SIG-M5 treated with dmso at 0.1 percent for 504 hours (cell line): ENCODE data around the gene SMIM23.
"Not testable (repeated sequence)": the region's sequence is repeated elsewhere in the genome, so short reads cannot be mapped to it uniquely, and the experiment has no call there.

ENCODE experiments used
- DNase-seq: peaks from one replicate; lab custom pipeline; 2025; ENCODE audit not compliant: unreplicated experiment; lab: John Stamatoyannopoulos, UW

The SMIM23 gene

DNA sequence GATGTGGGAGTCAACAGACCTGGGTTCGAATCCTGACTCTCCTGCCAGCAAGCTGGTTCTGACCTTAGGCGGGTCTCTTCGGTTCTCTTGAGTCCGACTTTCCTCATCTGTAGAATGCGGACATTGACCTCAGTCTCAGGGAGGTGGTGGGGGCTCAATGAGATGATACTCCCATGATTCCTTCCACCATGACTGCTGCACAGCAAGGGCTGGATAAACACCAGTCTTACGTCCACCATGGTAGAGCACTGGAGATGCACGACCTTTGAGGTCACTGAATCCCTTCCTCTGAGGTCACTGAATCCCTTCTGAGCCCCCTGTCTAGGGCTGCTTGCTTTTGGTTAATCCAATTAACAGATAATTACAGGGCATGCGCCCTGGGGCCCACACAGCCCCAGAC is 12.5 kb upstream of the SMIM23 start:
- DNase-seq = no peak

DNA sequence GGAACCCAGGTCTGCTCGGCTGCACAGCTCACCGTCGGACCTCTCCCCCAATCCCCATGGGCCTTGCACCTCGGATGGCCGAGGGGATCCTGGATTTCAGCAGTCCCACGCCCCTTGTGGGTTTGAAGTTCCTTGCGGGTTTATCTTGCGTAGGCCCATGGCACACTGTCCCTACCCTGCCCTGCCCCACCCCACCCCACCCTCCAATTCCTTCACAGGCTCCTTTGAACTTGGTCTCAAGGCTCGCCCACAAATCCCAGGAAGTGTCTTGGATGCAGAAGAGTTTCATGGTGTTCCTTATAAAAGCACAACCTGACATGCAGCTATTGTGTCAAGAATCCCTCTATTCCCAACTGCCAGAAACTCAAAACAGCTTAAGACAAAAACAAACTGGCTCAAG is 11.2 kb upstream of the SMIM23 start:
- DNase-seq = no peak

GRCh38 chr5:171776213-171776612 is 9.4 kb upstream of the SMIM23 start:
- no peak for DNase-seq

DNA sequence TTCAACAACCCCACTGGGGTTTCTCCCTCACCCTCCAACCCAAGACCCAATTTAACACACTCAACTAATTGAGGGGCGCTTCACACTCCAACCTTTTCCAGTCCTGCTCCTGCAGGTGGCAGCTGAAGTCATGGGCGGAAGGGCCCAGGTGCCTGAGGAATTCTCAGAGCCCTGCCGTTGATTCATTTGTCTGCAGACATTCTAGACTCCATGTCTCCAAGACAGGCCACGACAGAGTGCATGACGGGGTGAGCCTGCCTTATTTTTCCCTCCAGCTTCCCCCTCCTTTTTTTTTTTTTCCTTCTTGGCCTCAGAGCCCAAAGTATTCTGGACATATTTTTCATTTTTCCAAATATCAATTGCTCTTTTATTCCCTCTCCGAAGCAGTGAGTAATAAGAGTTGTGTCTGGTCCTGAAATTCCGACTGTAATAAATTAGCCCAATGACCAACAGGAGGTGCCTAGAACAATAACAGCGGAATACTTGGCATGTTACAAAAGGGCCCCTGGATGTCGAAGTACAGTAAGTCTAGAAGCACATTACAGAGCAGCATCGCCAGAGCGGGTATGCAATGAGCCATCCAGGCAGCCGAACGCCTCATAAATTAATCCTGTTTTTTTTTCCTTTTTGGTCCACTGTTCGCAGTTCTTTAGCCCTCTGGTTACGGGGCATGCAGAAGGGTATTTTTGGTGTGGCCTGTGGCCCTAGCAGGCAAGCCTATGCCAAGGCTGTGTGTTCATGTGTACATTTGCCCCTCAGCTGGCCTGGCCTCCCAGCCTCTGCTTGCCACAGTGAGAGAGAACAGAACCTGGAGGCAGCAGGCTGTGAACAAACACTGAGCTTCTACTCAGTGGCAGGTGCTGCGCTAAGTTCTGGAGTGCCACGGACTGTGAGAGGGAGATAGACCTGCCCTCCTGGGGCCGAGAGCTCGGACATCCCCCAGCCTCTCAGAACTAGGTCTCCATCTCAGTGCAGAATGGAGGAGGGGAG is 8.6 kb upstream of the SMIM23 start:
- DNase-seq = no peak

GRCh38 chr5:171781744-171782143 is 3.9 kb upstream of the SMIM23 start:
- DNase-seq = not testable (repeated sequence)

- DNase-seq = no peak
Measured at GRCh38 chr5:171782332-171782966, 3.2 kb upstream of the SMIM23 start.

GRCh38 chr5:171783051-171783450 is 2.6 kb upstream of the SMIM23 start:
- DNase-seq = no peak

DNA sequence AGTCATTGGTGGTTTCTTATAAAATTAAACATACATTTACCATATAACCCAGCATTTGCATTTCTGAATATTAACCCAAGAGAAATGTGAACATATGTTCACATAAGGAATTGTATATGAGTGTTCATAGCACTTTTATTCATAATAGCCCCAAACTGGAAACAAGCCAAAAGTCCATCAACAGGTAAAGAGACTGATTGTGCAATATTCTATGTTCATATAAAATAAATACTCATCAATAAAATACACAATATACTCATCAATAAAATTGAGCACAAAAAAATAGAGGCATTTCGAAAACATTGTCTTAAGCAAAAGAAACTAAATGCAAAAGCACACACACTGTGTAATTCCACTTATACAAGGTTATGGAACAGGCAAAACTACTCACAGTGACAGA is 3.7 kb downstream of the SMIM23 start:
- no peak for DNase-seq

- no peak for DNase-seq
Measured at GRCh38 chr5:171790408-171790807, 4.8 kb downstream of the SMIM23 start.

GRCh38 chr5:171794470-171794960 is 8.9 kb downstream of the SMIM23 start:
- DNase-seq = no peak

DNA sequence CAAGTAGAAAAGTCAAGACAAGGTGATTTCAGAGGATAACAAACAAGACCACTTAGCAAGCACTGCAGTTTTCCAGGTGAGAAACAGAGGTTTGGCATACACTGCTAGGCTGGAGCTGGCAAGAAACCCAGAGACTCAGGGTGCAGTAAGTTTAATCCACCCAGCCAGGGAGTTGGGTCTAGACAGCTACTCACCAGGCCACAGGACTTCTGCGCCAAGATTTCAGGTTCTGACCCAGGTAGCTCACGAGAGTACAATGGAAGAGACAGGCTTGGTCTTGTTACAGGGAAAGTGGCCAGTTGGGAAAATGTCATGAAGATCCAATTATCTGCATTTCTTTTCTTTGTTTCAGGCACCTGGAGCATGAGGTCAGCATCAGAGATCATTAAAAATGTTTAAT is 9.8 kb downstream of the SMIM23 start:
- DNase-seq = no peak

DNA sequence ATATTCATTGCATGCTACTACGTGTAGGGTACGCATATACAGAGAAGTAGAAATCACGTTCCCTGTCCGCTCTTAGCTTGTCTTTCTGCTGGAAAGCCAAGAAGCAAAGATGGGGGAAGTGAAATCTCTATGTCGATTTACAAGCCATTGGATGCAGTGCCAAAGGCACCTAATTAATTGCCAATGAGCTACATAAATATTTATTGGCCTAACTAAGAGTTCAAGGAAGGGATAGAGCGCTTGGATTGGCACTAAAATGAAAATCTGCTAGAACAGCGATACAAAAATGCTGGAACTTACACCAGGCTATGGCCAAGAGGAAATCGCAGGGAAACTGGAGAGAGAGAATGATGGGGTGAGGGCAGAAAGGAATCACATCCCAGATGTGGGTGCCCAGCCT is 10.8 kb downstream of the SMIM23 start:
- no peak for DNase-seq

GRCh38 chr5:171797543-171797942 is 11.9 kb downstream of the SMIM23 start:
- no peak for DNase-seq

DNA sequence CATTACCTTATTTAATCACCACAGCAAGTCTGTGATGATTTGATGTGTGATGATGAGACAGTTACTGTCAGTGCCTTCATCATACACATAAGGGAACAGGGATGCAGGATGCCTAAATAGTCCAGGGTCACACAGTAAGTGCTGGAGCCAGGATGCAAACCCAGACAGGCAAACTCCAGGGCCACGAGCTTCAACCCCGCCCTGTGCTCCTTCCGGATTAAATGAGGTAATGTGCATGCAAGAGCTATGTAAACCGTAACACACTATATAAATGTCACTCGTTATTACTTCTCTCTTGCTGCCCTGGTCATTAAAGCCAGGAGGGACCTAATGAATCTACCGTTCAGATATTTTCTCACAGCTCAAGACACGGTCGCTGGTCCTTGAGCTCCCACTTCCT is 12.8 kb downstream of the SMIM23 start:
- DNase-seq = no peak

- DNase-seq = no peak
Measured at GRCh38 chr5:171801839-171802238, 16.2 kb downstream of the SMIM23 start.

DNA sequence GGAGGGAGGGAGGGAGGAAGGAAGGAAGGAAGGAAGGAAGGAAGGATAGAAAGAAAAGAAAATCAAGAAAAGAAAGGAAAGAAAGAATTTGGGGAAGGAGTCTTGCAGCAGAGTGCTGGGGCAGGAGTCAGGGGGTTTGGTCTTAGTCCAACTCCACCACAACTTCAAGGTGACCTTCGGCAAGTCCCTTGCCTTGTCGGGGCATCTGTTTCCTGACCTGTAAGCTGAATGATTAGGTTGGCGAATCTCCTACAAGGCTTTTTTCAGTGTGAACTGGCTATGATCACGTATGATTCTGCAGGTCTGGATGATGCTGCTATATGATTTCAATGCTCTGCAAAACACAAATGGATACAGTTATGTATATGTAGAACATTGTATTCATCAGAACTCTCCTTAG is 20.1 kb downstream of the SMIM23 start:
- DNase-seq = no peak

- no peak for DNase-seq
Measured at GRCh38 chr5:171806976-171807747, 21.5 kb downstream of the SMIM23 start.

DNA sequence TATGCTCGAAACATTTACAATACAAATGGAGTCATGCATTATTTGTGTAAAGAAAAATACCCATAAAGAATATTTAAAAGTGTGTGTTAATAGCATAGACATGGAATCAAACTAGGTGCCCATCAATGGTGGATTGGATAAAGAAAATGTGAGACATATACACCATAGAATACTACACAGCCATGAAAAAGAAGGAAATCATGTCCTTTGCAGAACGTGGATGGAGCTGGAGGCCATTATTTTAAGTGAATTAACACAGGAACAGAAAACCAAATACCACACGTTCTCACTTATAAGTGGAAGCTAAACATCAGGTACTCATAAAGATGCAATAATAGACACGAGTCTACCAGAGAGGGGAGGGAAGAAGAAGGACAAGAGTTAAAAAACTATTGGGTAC is 22.8 kb downstream of the SMIM23 start:
- no peak for DNase-seq

DNA sequence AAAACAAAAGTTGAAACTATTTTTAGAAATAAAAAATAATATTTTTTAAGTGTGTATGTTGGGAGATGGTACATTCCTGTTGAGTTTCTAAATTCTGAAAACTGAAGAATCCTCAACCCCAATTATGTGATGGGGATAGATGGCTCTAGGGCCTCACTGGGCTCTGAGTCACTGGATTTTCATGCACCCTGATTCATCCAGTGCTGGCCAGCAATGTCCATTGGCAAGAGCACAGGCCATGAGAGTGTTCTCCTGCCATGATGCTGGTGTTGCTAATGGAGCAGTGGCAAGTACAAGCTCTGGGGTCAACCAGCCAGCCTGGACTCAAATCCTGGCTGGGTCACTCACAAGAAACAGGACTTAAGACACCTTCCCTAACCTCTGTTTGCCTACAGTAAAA is 23.3 kb downstream of the SMIM23 start:
- DNase-seq = no peak

- no peak for DNase-seq
Measured at GRCh38 chr5:171810227-171810626, 24.6 kb downstream of the SMIM23 start.

- no peak for DNase-seq
Measured at GRCh38 chr5:171813270-171813669, 27.7 kb downstream of the SMIM23 start.
